ACHN (cell line): ENCODE measurements around the gene OR5I1.
"Not testable (repeated sequence)": the region's sequence is repeated elsewhere in the genome, so short reads cannot be mapped to it uniquely, and the experiment has no call there.

Source experiments
- DNase-seq: peaks from one replicate; pipeline ENCODE4 v3.0.0-alpha.2; 2015
- in situ Hi-C: cut with HindIII; loops from 2 replicates; pipeline ENCODE4 v1.10.0; 2017; ENCODE audit warnings: low sequenced_read_pairs, low pct_ligation_motif_present, low pct_unique_long_range_greater_than_20kb

The OR5I1 gene

DNA sequence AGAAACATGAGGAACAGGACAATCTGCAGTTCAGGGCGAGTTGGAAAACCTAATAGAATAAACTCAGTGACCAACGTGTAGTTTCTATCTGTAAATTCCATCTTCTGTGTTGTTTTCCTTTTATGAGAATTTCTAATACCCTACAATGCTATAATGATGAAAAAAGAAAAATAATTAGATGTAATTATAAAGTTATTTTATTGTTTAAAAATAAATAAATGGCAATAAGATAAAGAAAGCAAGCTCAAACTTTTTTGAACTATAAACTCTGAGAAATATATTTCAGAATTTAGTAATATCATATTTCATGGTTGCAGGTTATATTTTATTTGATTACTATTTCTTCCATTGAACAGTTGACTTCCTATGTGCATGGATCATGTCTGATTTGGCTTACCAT, at the start of gene OR5I1:
TSS of gene OR5I1 (minus strand) at position 101 of the 400 bp plus-strand sequence. CDS start at position 101, 0 bp downstream.
- in situ Hi-C loops: no loop called here

DNA sequence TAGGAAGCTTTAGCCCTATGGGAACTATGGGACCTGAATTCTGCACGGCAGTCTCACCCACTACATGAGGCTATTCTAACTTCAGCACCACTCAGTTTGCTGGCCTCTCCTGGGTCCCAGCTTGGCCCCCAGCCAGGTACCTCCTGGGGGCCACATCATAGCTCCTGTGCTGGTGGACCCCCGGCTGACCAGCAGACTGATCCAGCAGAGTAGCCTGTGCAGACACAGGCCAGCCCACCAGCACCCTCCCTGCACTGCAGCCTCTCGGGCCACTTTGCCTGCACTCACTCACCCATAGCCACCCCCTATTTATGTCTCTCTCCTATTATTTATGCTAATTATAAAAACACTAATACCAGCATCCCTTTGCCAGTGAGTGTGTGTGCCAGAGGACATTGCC, 34.7 kb upstream of the OR5I1 start:
- DNase-seq: no peak
- in situ Hi-C loops: no loop called here

More for the DNA sequence above, at the start of gene OR5I1:
- DNase-seq: no peak

DNA sequence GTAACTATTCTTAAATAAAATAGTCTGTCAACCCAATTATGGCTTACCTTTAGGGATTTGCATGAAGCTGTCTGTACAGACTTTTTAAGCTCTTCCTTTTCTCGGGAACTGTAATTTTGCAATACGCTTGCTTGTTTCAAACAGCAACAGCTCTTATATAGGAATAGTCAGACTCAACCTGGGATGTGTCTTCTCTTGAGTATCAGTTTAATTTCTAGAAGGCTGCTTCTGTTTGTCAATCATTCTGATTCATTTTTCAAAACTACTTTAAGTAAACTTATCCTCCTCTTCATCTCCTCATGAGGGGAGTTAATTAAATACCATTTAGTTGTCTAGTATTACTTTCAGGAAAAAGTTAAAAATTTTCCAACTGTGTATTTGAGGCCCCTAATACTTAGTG, 33.6 kb upstream of the OR5I1 start, which contains the start of gene OR10AG1:
TSS of gene OR10AG1 (minus strand) at position 101 of the 400 bp plus-strand sequence. CDS start at position 63, 38 bp downstream.
- DNase-seq: no peak
- in situ Hi-C loops: no loop called here

DNA sequence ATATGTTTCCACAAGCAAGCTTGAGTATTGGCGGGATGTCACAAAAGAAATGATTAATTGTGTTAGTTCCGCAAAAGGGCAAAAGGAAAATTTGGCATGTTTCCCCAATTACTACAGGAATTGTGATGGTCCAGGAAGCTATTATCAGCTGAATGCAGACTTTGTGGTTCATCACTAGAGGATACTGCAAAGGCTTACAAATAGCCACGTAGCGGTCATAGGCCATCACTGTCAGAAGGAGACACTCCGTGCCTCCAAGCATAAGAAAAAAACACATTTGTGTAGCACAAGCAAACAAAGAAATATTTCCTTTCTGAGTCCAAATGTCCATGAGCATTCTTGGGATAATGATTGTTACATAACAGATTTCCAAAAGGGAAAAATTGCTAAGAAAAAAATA, 31.7 kb upstream of the OR5I1 start:
- in situ Hi-C loops: no loop called here
- no peak for DNase-seq

DNA sequence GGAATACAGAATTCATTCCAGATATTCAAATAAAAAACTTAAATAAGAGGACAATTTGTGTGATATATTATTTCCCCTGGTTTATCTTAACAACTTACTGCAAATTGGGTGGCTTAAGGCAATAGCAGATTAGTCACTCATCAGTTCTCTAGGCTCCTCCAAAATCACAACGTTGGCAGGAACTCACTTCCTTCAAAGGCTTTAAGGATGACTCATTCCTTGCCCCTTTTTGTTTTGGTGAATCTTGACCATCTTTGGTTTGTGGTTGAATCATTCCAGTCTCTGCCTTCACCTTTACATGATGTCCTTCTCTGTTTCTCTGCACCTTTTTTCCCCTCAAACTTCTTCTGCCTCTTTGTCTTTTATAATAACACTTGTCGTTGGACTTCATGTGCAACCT, 30.2 kb upstream of the OR5I1 start:
- in situ Hi-C loops: no loop called here
- DNase-seq: no peak

DNA sequence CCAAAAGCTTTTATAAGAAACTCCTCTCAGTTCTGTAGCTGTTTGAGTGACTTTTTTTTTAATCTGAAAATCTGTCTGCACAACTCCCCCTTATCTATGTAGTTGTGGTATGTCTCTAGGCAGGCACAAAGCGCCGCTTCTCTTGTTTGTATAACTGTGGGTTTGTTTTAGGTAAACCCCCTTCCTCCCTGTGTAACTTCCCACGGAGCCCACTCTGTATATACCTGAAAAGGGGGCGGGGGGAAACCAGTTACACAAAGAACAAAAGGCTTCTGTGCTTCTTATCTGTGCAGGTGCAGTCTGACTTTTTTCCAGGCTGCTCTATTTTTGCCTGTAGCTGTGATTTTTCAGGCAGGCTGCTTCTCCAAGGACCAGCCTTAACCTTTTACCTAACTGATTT, 20.3 kb upstream of the OR5I1 start:
- in situ Hi-C loops: no loop called here
- DNase-seq: no peak

DNA sequence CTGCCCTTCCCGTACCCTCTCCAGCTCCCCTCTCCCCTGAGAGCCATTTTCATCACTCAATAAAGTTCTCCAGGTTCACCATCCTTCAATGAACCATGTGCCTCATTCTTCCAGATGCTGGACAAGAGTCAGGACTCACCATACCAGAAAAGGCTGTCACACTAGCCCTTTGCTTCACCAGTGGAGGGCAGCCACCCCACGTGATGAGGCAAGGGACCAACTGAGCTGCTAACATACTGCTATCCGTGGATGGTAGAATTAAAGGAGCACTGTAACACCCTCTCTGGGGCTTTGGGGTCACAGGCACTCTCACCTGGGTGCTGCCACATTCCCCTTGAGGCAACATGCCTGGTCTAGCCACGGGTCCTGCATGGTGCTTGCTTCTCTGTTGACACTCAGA, 13.1 kb upstream of the OR5I1 start:
- in situ Hi-C loops: no loop called here
- no peak for DNase-seq

DNA sequence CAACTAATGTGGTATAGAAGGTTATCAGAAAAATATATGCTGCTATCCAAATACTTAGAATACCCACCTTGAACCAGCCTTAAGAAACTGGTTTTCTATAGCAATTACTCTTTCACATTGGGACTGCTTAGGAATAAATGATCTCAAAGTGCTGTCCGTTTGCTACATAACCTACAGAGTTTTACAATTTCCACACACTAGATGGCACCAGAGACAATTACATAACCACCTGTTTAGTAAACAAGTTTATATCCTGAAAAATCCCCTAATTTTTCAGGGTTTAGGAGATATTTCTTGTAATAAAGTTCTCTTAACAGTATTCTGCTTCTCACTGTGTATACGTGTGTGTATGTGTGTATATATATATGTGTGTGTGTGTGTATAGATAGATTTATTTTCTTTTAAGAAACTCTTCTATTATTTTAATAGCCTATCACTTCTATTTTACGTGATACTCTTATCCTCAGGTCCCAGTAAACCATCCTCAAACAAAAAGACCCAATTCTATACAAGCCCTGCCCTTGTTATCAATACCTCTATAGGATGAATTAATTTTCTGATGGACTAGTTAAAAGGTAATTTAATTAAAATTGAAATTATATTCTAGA, 6.7 kb upstream of the OR5I1 start:
- DNase-seq: peak; percentile 46
- in situ Hi-C loops: no loop called here

DNA sequence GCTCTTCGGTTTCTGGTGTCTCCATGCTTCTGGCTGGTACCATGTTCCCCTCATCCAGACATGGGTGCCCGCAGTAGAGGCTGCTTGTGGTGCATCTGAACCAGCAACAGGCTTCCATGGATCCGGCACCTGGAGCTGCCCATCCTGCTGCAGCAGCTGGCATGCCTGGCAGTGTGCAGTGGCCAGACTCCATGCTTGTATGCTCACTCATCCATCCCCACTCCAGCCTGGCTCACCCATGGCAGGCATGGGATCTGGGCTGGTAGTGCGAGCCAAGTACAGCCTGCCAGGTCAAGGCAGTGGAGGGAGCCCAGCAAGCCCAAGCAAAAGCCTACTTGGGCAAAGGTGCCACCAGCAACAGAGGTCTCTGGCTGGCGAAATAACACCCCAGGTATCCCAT, 15.7 kb downstream of the OR5I1 start:
- in situ Hi-C loops: no loop called here
- no peak for DNase-seq

DNA sequence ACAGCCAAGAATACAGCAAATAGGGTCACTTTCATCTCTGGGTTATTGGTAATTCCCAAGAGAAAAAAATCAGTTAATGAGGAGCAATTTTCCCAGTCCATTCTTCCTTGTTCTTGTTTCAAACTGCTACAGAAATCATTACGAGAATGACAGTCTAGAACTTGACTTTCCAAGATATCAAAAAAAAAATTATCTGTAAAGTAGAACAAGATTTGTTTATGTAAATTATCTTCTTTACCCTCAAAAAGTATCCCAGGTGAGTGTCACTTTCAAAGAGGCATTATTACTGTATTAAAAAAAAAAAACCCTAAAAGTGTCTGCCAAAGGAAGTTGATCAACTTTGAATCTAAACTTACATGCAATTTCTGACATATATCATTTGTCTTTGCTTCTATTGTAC, 21.7 kb downstream of the OR5I1 start, which contains the start of gene OR5W2:
TSS of gene OR5W2 (minus strand) at position 101 of the 400 bp plus-strand sequence. CDS start at position 101, 0 bp downstream.
- no peak for DNase-seq
- in situ Hi-C loops: no loop called here

DNA sequence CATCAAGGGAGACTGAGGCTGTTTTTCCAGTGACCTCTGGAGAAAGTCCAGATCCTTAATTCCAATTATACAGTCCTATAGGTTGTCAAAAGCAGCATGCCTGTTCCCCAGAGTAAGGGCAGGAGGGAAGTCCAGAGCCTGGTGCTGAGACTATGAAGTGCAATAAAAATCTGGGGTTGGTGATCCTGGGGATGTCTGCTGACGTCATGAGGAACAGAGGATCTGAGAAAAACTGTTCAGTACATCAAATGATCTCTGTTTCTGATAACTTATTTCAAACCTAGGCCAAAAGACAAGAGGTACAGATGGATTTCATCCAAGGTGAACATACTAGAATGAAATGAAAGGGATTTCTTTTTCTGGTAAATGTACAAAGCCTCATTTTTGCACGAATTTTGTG, 33.9 kb downstream of the OR5I1 start:
- in situ Hi-C loops: no loop called here
- DNase-seq: no peak

DNA sequence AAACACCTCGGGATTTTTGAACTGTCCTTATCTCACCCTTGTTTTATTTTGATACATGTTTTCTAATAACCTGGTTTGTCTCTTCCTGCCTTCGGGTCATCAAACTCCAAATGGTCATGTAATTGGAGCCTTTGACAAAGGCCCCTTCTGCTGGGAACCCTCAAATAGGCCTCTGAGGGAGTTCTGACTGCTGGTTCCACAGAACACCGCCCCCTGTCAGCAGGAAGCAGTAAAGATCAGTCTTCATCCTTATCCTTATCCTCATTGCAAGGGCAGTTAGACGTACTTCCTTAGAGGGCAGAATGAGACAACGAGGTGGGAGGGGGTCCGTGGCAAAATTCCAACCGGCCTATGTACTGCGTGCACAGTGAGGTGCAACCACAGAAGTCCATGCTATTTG, 41.0 kb downstream of the OR5I1 start:
- peak; percentile 6 for DNase-seq

DNA sequence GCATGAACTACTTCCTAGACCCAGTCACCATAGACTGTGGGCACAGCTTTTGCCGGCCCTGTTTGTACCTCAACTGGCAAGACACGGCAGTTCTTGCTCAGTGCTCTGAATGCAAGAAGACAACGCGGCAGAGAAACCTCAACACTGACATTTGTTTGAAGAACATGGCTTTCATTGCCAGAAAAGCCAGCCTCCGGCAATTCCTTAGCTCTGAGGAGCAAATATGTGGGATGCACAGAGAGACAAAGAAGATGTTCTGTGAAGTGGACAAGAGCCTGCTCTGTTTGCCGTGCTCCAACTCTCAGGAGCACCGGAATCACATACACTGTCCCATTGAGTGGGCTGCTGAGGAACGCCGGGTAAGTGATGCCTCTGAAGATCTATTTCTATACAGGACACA, 50.7 kb downstream of the OR5I1 start:
- DNase-seq, in situ Hi-C loops: not testable (repeated sequence)

More for the DNA sequence above, 41.0 kb downstream of the OR5I1 start:
- in situ Hi-C loops: no loop called here
